Endothelial cell of umbilical vein (primary cell): Measurements from ENCODE around the gene FCF1. TPM values are rescaled to one million over a fixed set of nuclear protein-coding genes. Genes with fewer than 3 reads are reported as not detected.

ENCODE experiments used
- BruUV-seq: library from RNA; stranded (reverse); fragments of 400-500 nt; replicated peaks from 2 replicates; lab custom pipeline; 2021; lab: Mats Ljungman, UMichigan
- CTCF ChIA-PET: fragments of 300-600, 350-600 bp; sonication (Branson Sonifier 250); formaldehyde crosslinking; loops from one replicate; lab custom pipeline; 2021; ENCODE audit warnings: antibody characterized with exemption, inconsistent platforms; lab: Charles Lee
- POLR2A ChIA-PET: fragments of 300-600, 350-600 bp; sonication (Branson Sonifier 250); formaldehyde crosslinking; loops from one replicate; lab custom pipeline; 2021; ENCODE audit warnings: antibody characterized with exemption, inconsistent platforms; lab: Charles Lee
- DNase-seq: peaks from one replicate; pipeline ENCODE4 v3.0.0-alpha.2; 2011; ENCODE audit warnings: low read depth, low spot score
- FAIRE-seq: peaks from 2 replicates; lab custom pipeline; 2011; peaks lifted over from hg19 to GRCh38; lab: Jason Lieb, UNC
- H2AFZ ChIP-seq: 2 replicates; pipeline ENCODE4 v1.6.0; 2012; ENCODE audit warnings: low read depth, low read length, control low read depth, inconsistent platforms
- H3K27ac ChIP-seq: 2 replicates; pipeline ENCODE4 v1.5.1; 2011; ENCODE audit warnings: low read depth, mild to moderate bottlenecking, control low read depth, low read length, moderate library complexity; ENCODE audit not compliant: insufficient read depth
- H3K27me3 ChIP-seq, 2 experiments: 2 replicates each; pipeline versions ENCODE4 v1.6.0 to v1.6.1; 2011; ENCODE audit warnings: low read length in 2 of 2, mixed read lengths in 1 of 2; ENCODE audit not compliant: control insufficient read depth in 2 of 2, insufficient read depth in 2 of 2
- H3K36me3 ChIP-seq, 2 experiments: 2 replicates in 1 of 2; 3 replicates in 1 of 2; pipeline ENCODE4 v1.5.1; 2011; ENCODE audit warnings: low read length in 2 of 2, mild to moderate bottlenecking in 1 of 2, moderate library complexity in 1 of 2; ENCODE audit not compliant: control insufficient read depth in 2 of 2, insufficient read depth in 2 of 2; ENCODE audit errors: extremely low read depth in 1 of 2
- H3K4me1 ChIP-seq: 3 replicates; pipeline ENCODE4 v1.5.1; 2011; ENCODE audit warnings: mild to moderate bottlenecking, low read length; ENCODE audit not compliant: control insufficient read depth, insufficient read depth; ENCODE audit errors: extremely low read depth
- H3K4me2 ChIP-seq: 2 replicates; pipeline ENCODE4 v1.6.1; 2011; ENCODE audit warnings: low read length, control low read depth, mixed read lengths; ENCODE audit not compliant: insufficient read depth
- H3K4me3 ChIP-seq, 3 experiments: fragments of 200-600 bp in 1 of 3; sonication (generic), shearing (Covaris generic) in 1 of 3; replicated peaks in 1 of 3; 2 replicates each; pipeline ENCODE4 v1.5.1; 2011 to 2016; ENCODE audit warnings: control low read depth in 3 of 3, low read length in 3 of 3, mild to moderate bottlenecking in 2 of 3, inconsistent platforms in 1 of 3, low read depth in 1 of 3, moderate library complexity in 1 of 3; ENCODE audit not compliant: insufficient read depth in 1 of 3
- H3K79me2 ChIP-seq: 2 replicates; pipeline ENCODE4 v1.6.0; 2012; ENCODE audit warnings: low read length, inconsistent platforms; ENCODE audit not compliant: control insufficient read depth, insufficient read depth
- H3K9ac ChIP-seq: replicated peaks from 2 replicates; pipeline ENCODE3; 2011; ENCODE audit warnings: low read length, control low read depth; ENCODE audit not compliant: insufficient read depth; ENCODE audit errors: extremely low read depth
- H3K9me1 ChIP-seq: replicated peaks from 3 replicates; pipeline ENCODE4 v1.6.0; 2011; ENCODE audit warnings: mild to moderate bottlenecking, low read length; ENCODE audit not compliant: control insufficient read depth, insufficient read depth; ENCODE audit errors: extremely low read depth
- H3K9me3 ChIP-seq: replicated peaks from 2 replicates; pipeline ENCODE4 v1.5.1; 2012; ENCODE audit warnings: low read length, inconsistent platforms; ENCODE audit not compliant: control insufficient read depth, insufficient read depth
- H4K20me1 ChIP-seq: replicated peaks from 2 replicates; pipeline ENCODE3; 2011; ENCODE audit warnings: mild to moderate bottlenecking, low read length; ENCODE audit not compliant: control insufficient read depth, insufficient read depth; ENCODE audit errors: extremely low read depth
- EZH2 ChIP-seq: IDR thresholded peaks from 2 replicates; pipeline ENCODE4 v1.6.1; 2012; ENCODE audit warnings: borderline replicate concordance, low read depth, mild to moderate bottlenecking, moderate library complexity, low read length, inconsistent platforms; ENCODE audit not compliant: severe bottlenecking
- FOS ChIP-seq: IDR thresholded peaks from 2 replicates; pipeline ENCODE4 v1.6.1; 2011; ENCODE audit warnings: mild to moderate bottlenecking, low read length, moderate library complexity, borderline replicate concordance; ENCODE audit not compliant: insufficient read depth
- GATA2 ChIP-seq: IDR thresholded peaks from 2 replicates; pipeline ENCODE4 v1.7.0; 2011; ENCODE audit warnings: low read depth, mild to moderate bottlenecking, moderate library complexity, mixed read lengths, low read length; ENCODE audit not compliant: insufficient read length, insufficient read depth
- JUN ChIP-seq: IDR thresholded peaks from 2 replicates; pipeline ENCODE4 v1.6.1; 2011; ENCODE audit warnings: borderline replicate concordance, low read depth; ENCODE audit not compliant: insufficient read length, insufficient read depth
- MAX ChIP-seq: IDR thresholded peaks from 2 replicates; pipeline ENCODE4 v1.6.1; 2011; ENCODE audit not compliant: insufficient read depth, insufficient read length
- MYC ChIP-seq: IDR thresholded peaks from one replicate; pipeline ENCODE4 v1.6.1; 2011; ENCODE audit warnings: mild to moderate bottlenecking, low read depth, low read length
- POLR2A ChIP-seq: IDR thresholded peaks from 2 replicates; pipeline ENCODE4 v1.6.1; 2012; ENCODE audit warnings: low read depth, mild to moderate bottlenecking, control low read depth, low read length
- POLR2AphosphoS5 ChIP-seq: IDR thresholded peaks from 2 replicates; pipeline ENCODE4 v1.6.1; 2012; ENCODE audit warnings: low read depth, mild to moderate bottlenecking, control low read depth, low read length, moderate library complexity; ENCODE audit not compliant: insufficient read depth
- dilution Hi-C: fragments of 300-500 bp; cut with MboI; formaldehyde crosslinking; loops from one replicate; pipeline ENCODE4 v1.15.0; 2019; ENCODE audit warnings: low sequenced_read_pairs; ENCODE audit not compliant: extremely low pct_ligation_motif_present
- intact Hi-C: fragments of 100-400 bp; cut with micrococcal nuclease; formaldehyde crosslinking; loops from one replicate; pipeline ENCODE4 v1.10.0; 2022
- polyA plus RNA-seq, 4 experiments: library from polyadenylated mRNA; depleted of rRNA in 3 of 4; stranded (reverse) in 3 of 4; unstranded in 1 of 4; fragments of >200 nt; gene quantifications; 2 replicates each; pipeline versions ENCODE4 v1.2.1 to v1.2.3, GENCODE V29; 2011 to 2012; ENCODE audit warnings: missing spikeins in 1 of 4
- total RNA-seq: library from RNA; stranded (reverse); gene quantifications from 2 replicates; pipeline ENCODE4 v1.2.3, GENCODE V29; 2021
- TF ChIP-seq, protein P1 (sequence below), 2 donors: IDR thresholded peaks; 1 replicate in 1 of 2; 2 replicates in 1 of 2; pipeline ENCODE4 v1.5.1; 2011; ENCODE audit warnings: low read length in 2 of 2, mild to moderate bottlenecking in 2 of 2, moderate library complexity in 2 of 2, control low read depth in 1 of 2, inconsistent platforms in 1 of 2, low read depth in 1 of 2; ENCODE audit not compliant: insufficient read depth in 1 of 2; ENCODE audit errors: extremely low read depth in 1 of 2

Gene FCF1
- total and polyA plus RNA-seq, 2 donors (not counting 3 experiments of a cell fraction or from before 2014, with no cell fraction given) = 26.2 to 58.2 TPM

DNA sequence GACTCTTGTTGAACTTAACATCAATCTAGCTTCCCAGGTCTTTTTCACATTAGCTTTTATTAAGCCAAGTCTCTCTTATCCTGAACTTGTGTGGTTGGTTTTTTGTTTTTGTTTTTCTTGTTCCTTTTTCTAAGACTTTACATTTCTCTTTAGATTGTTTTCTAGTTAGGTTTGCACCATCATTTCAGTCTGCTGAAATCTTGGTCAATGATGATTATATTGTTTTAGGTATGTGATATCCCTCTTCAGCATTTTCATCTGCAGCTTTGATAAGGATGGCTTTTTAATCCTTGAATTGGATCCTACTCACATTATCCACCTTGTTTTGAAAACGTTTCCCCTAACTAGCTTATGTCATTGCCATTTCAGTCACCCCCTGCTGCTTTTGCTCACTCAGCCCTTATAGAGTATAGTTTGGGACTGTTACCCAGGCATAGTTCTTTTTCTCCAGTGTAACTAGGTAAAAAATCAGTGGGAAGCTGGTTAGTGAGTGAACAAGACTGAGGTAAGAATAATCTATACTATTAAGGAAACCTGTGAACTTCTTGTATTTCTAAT lies 72.2 kb downstream of the FCF1 start:
- Histone ChIP-seq H3K4me3 (no peak overlapping the region), H3K79me2 (peaks cover 60% of the 10 kb centered on the region), H3K9ac (no peak overlapping the region), H2AFZ (no peak overlapping the region), H4K20me1 (peaks cover 6% of the 10 kb centered on the region), H3K27ac (no peak overlapping the region), H3K4me1 (no peaks in the 10 kb centered on the region), H3K36me3 (peaks cover 8 to 21% of the 10 kb centered on the region in 2 experiments), H3K4me2 (no peak overlapping the region), H3K27me3 (no peaks in the 10 kb centered on the region), H3K9me3 (no peaks in the 10 kb centered on the region), H3K9me1 (no peaks in the 10 kb centered on the region)
- no TSS peak for BruUV-seq
- intact Hi-C loops = no loop called here
- CTCF ChIA-PET = interaction anchor here (1.1 to 2.2 kb wide), 5 partner anchors 11 to 176 kb away, joined by 3 to 8 read pairs (median 3); no protein-coding TSS in a partner anchor
- POLR2A ChIA-PET = no interaction called here
- dilution Hi-C loops = no loop called here
- DNase-seq (no peak), FAIRE-seq (no peak)
- TF ChIP-seq POLR2AphosphoS5 (no peak), POLR2A (no peak), EZH2 (no peak), FOS (no peak), MAX (no peak), JUN (no peak), GATA2 (no peak), MYC (no peak)
- TF ChIP-seq, protein P1, sequence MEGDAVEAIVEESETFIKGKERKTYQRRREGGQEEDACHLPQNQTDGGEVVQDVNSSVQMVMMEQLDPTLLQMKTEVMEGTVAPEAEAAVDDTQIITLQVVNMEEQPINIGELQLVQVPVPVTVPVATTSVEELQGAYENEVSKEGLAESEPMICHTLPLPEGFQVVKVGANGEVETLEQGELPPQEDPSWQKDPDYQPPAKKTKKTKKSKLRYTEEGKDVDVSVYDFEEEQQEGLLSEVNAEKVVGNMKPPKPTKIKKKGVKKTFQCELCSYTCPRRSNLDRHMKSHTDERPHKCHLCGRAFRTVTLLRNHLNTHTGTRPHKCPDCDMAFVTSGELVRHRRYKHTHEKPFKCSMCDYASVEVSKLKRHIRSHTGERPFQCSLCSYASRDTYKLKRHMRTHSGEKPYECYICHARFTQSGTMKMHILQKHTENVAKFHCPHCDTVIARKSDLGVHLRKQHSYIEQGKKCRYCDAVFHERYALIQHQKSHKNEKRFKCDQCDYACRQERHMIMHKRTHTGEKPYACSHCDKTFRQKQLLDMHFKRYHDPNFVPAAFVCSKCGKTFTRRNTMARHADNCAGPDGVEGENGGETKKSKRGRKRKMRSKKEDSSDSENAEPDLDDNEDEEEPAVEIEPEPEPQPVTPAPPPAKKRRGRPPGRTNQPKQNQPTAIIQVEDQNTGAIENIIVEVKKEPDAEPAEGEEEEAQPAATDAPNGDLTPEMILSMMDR (IDR thresholded peaks at IDR 0.05; ENCODE audit: extremely low read depth in 1 of 2, insufficient read depth in 1 of 2, low read depth in 1 of 2, low read length in 2 of 2) = no peak
